GM10248 (cell line): ENCODE data around the gene TRIM69.

Experiments used
- CTCF ChIA-PET: fragments of 300-600 bp; sonication (Branson Sonifier 250); formaldehyde crosslinking; extraction: SDS; loops from one replicate; lab custom pipeline; 2021; ENCODE audit warnings: antibody characterized with exemption; lab: Yijun Ruan, JAX
- POLR2A ChIA-PET: fragments of 350-650 bp; sonication (Branson Sonifier 250); formaldehyde crosslinking; extraction: SDS; loops from one replicate; lab custom pipeline; 2020; ENCODE audit warnings: antibody characterized with exemption; lab: Yijun Ruan, JAX
- DNase-seq: peaks from one replicate; pipeline ENCODE4 v3.0.0; 2012; ENCODE audit errors: extremely low spot score
- CTCF ChIP-seq: IDR thresholded peaks from 2 replicates; pipeline ENCODE4 v1.5.1; 2012; ENCODE audit warnings: mild to moderate bottlenecking, low read depth; ENCODE audit errors: extremely low read depth, missing control alignments, control extremely low read depth

Gene TRIM69

DNA sequence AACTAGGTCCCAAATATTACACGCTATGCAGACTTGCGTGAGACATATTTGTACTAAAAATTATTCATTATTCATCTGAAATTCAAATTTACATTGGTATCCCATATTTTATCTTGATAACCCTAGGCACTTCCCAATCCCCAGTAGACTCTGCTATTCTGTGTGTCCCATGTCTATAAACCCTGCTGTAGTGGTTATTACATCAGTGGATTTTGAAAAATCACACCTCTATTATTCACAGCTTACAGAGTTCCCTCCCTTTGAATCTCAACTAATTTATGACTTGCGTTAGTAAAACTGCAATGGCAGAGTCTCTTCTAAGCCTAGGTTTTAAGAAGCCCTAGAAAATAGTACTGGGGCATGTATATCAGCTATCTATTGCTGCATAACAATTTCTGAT, 54.3 kb downstream of the TRIM69 start:
- POLR2A ChIA-PET: no interaction called here
- no peak for TF ChIP-seq CTCF
- CTCF ChIA-PET: interaction anchor here (0.7 to 2.5 kb wide), 3 partner anchors 63 to 212 kb away, joined by 3 to 7 read pairs (median 3); no protein-coding TSS in a partner anchor
- no peak for DNase-seq

- TF ChIP-seq CTCF: no peak
- no peak for DNase-seq
- ChIA-PET POLR2A (no interaction called here), CTCF (interaction anchor here (1.9 kb wide), 1 partner anchor 214 kb away, joined by 4 read pairs; no protein-coding TSS in a partner anchor)
Observed at GRCh38 chr15:44792715-44793114, 56.4 kb downstream of the TRIM69 start.

DNA sequence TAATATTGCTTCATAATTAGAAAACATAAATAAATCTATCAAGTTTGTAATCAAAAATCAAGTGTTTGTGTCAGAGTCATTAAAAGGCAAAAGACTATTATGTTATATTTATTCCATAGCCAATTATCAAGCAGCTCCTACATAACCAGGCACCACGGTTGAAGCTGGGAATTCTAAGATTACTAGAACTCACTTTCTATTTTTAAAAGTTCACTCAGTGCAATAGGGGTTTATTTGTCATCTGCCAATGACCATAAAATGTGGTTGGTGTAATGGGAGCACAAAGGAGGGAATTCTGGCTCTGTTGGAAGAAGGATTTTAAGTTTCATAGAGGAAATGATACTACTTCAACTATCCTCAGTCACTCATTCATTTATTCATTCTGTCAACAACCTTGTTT, 57.7 kb downstream of the TRIM69 start:
- CTCF ChIA-PET: no interaction called here

GRCh38 chr15:44796508-44796907, 60.2 kb downstream of the TRIM69 start:
- CTCF ChIA-PET: no interaction called here

More for the DNA sequence above, 57.7 kb downstream of the TRIM69 start:
- POLR2A ChIA-PET: no interaction called here
- DNase-seq: no peak
- no peak for TF ChIP-seq CTCF

DNA sequence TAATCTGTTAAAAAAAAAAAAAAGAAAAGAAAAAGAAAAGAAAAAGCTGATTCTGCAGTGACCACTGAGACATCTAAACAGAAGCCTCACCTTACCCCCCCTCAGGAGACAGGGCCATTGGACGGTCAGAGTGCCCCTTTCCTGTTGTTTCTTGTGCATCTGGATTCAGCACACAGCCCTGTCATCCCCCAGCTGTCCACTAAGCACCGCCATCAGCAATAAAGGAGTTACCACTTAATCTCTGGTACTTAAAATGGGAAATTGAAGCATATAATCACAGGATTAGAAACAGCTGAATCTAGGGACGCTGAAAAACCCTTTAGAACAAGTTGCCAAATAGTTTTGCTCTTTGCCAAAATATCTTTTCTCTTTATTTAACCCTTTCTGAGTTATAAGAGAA, 62.5 kb downstream of the TRIM69 start:
- DNase-seq: no peak
- POLR2A ChIA-PET: no interaction called here
- TF ChIP-seq CTCF: peak; percentile 15
- CTCF ChIA-PET: interaction anchor here (0.8 to 1.5 kb wide), 3 partner anchors 40 to 220 kb away, joined by 3 to 4 read pairs (median 3); no protein-coding TSS in a partner anchor

More at GRCh38 chr15:44796508-44796907, 60.2 kb downstream of the TRIM69 start:
- DNase-seq: no peak
- POLR2A ChIA-PET: no interaction called here
- TF ChIP-seq CTCF: no peak

- CTCF ChIA-PET: interaction anchor here (1.2 kb wide), 1 partner anchor 73 kb away, joined by 3 read pairs; no protein-coding TSS in a partner anchor
- TF ChIP-seq CTCF: no peak
- DNase-seq: no peak
- POLR2A ChIA-PET: no interaction called here
Observed at GRCh38 chr15:44801364-44801763, 65.0 kb downstream of the TRIM69 start.
